Kidney epithelial cell (primary cell): Measurements from ENCODE around the gene TOP1. TPM values are rescaled to one million over a fixed set of nuclear protein-coding genes. Genes with fewer than 3 reads are reported as not detected.

Source experiments
- DNase-seq: peaks from one replicate; pipeline ENCODE4 v3.0.0-alpha.2; 2010; ENCODE audit warnings: low read depth
- H3K27me3 ChIP-seq: 2 replicates; pipeline ENCODE4 v1.6.0; 2011; ENCODE audit warnings: low read length; ENCODE audit not compliant: control insufficient read depth, insufficient read depth
- H3K36me3 ChIP-seq: 2 replicates; pipeline ENCODE4 v1.5.1; 2011; ENCODE audit warnings: low read length; ENCODE audit not compliant: control insufficient read depth, insufficient read depth
- H3K4me3 ChIP-seq: 2 replicates; pipeline ENCODE4 v1.5.1; 2011; ENCODE audit warnings: low read depth, mild to moderate bottlenecking, control low read depth, low read length
- total RNA-seq: library from RNA; depleted of rRNA; stranded (reverse); fragments of >200 nt; gene quantifications from 2 replicates; pipeline ENCODE4 v1.2.3, GENCODE V29; 2015
- TF ChIP-seq, protein P1 (sequence below): IDR thresholded peaks from 2 replicates; pipeline ENCODE4 v1.5.1; 2011; ENCODE audit warnings: mild to moderate bottlenecking, moderate library complexity, low read length, control low read depth, inconsistent platforms; ENCODE audit not compliant: insufficient read depth, poor library complexity, severe bottlenecking

Gene TOP1
- total RNA-seq, 1 donor from 2014 or later = 38.0 TPM

DNA sequence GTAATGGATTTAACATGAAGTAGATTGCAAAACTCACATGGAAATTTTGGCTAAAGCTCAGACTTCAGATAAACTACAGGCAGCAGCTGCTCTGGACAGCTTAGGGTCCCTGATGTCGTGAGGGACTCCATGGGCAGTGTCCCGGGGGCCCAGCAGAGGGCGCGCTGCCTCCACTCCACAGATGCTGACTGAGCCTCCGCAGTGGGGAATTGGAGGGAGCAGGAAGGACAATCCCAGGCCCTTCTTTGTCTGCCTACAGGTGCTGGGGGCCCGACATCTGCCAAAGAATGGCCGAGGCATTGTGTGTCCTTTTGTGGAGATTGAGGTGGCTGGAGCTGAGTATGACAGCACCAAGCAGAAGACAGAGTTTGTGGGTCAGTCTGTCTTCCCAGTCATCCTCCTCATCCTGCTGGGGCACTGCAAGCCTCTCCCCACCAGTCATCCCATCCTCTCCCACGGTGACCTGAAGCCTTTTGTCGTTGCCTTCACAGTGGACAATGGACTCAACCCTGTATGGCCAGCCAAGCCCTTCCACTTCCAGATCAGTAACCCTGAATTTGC is 144.6 kb downstream of the TOP1 start:
- TF ChIP-seq, protein P1, sequence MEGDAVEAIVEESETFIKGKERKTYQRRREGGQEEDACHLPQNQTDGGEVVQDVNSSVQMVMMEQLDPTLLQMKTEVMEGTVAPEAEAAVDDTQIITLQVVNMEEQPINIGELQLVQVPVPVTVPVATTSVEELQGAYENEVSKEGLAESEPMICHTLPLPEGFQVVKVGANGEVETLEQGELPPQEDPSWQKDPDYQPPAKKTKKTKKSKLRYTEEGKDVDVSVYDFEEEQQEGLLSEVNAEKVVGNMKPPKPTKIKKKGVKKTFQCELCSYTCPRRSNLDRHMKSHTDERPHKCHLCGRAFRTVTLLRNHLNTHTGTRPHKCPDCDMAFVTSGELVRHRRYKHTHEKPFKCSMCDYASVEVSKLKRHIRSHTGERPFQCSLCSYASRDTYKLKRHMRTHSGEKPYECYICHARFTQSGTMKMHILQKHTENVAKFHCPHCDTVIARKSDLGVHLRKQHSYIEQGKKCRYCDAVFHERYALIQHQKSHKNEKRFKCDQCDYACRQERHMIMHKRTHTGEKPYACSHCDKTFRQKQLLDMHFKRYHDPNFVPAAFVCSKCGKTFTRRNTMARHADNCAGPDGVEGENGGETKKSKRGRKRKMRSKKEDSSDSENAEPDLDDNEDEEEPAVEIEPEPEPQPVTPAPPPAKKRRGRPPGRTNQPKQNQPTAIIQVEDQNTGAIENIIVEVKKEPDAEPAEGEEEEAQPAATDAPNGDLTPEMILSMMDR = peak; percentile 99
- H3K4me3 ChIP-seq = no peak overlapping the region
- no peak for DNase-seq
- H3K27me3 ChIP-seq = no peaks in the 10 kb centered on the region
- peaks cover 10% of the 10 kb centered on the region for H3K36me3 ChIP-seq

DNA sequence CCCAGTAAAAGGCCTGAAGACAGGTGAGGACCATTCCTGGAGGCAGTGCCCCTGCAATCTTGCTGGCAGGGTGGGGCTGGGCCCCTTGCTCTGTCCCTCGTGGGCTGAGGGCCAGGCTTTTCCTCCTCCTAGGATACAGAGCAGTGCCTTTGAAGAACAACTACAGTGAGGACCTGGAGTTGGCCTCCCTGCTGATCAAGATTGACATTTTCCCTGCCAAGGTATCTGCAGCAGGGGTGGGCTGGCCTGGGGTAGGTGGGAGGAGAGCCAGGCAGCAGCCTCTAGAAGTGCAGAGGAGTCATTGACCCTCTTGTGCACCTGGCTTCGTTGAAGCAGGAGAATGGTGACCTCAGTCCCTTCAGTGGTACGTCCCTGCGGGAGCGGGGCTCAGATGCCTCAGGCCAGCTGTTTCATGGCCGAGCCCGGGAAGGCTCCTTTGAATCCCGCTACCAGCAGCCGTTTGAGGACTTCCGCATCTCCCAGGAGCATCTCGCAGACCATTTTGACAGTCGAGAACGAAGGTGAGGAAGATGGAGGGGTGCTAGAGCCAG is 145.2 kb downstream of the TOP1 start:
- TF ChIP-seq, protein P1 = no peak
- peaks cover 10% of the 10 kb centered on the region for H3K36me3 ChIP-seq
- no peaks in the 10 kb centered on the region for H3K27me3 ChIP-seq
- H3K4me3 ChIP-seq = no peak overlapping the region
- no peak for DNase-seq

Other genes with a start within 250 kb of the TOP1 start
- gene PLCG1, start 108.7 kb downstream of the TOP1 start, total RNA-seq = 89.3 and 143 TPM in 2 replicates